B cell (primary cell): ENCODE results near the gene GNG10. TPM values are rescaled to one million over a fixed set of nuclear protein-coding genes. Genes with fewer than 3 reads are reported as not detected.

ENCODE experiments used
- ATAC-seq: fragments of 200-7000 bp; cut with Tn5 transposase; one replicate; pipeline ENCODE4 v1.10.0; 2021; ENCODE audit warnings: low read depth, mild to moderate bottlenecking, moderate number of reproducible peaks, moderate library complexity
- CTCF ChIA-PET: fragments of 350-600 bp; sonication (Branson Sonifier 250); formaldehyde crosslinking; loops from one replicate; lab custom pipeline; 2021; ENCODE audit warnings: antibody characterized with exemption, inconsistent platforms; lab: Charles Lee
- POLR2A ChIA-PET: fragments of 350-600 bp; sonication (Branson Sonifier 250); formaldehyde crosslinking; loops from one replicate; lab custom pipeline; 2021; ENCODE audit warnings: antibody characterized with exemption; lab: Charles Lee
- DNase-seq: peaks from one replicate; pipeline ENCODE4 v3.0.0; 2013
- H2AFZ ChIP-seq: 2 replicates; pipeline ENCODE4 v1.6.1; 2012; ENCODE audit warnings: mild to moderate bottlenecking, low read depth, low read length; ENCODE audit not compliant: insufficient read depth, poor library complexity, severe bottlenecking
- H3K27ac ChIP-seq, 2 donors: 1 replicate in 1 of 2; 2 replicates in 1 of 2; pipeline ENCODE4 v1.5.1; 2012 to 2013; ENCODE audit warnings: low read length in 2 of 2, mild to moderate bottlenecking in 2 of 2, moderate library complexity in 1 of 2
- H3K27me3 ChIP-seq, 4 experiments: fragments of 200-600 bp in 1 of 4; sonication (generic) in 1 of 4; replicated peaks in 1 of 4; 1 replicate in 2 of 4; 2 replicates in 2 of 4; pipeline versions ENCODE4 v1.6.1 to v1.7.0; 2013 to 2016; ENCODE audit warnings: low read length in 3 of 4, mild to moderate bottlenecking in 2 of 4, mixed read lengths in 1 of 4, moderate library complexity in 1 of 4; ENCODE audit not compliant: insufficient read depth in 4 of 4, control insufficient read depth in 3 of 4; ENCODE audit errors: control extremely low read depth in 1 of 4
- H3K36me3 ChIP-seq, 2 experiments: replicated peaks in 1 of 2; 1 replicate in 1 of 2; 2 replicates in 1 of 2; pipeline versions ENCODE4 v1.6.1 to v1.7.1; 2013; ENCODE audit warnings: low read length in 1 of 2; ENCODE audit not compliant: insufficient read depth in 2 of 2, control insufficient read depth in 1 of 2; ENCODE audit errors: control extremely low read depth in 1 of 2, extremely low read depth in 1 of 2
- H3K4me1 ChIP-seq, 2 donors: fragments of 200-600 bp in 1 of 2; sonication (generic) in 1 of 2; 1 replicate in 1 of 2; 2 replicates in 1 of 2; pipeline versions ENCODE4 v1.5.1 to v1.6.1; 2013 to 2017; ENCODE audit warnings: low read length in 2 of 2; ENCODE audit not compliant: control insufficient read depth in 2 of 2, insufficient read depth in 2 of 2
- H3K4me2 ChIP-seq: replicated peaks from 2 replicates; pipeline ENCODE3; 2012; ENCODE audit warnings: mild to moderate bottlenecking, low read depth, low read length; ENCODE audit not compliant: poor library complexity, severe bottlenecking
- H3K4me3 ChIP-seq, 5 experiments: fragments of 200-600 bp in 1 of 5; sonication (generic) in 1 of 5; 1 replicate in 3 of 5; 2 replicates in 2 of 5; pipeline versions ENCODE4 v1.5.1 to v1.7.0; 2011 to 2016; ENCODE audit warnings: low read length in 4 of 5, mild to moderate bottlenecking in 4 of 5, low read depth in 2 of 5, control low read depth in 1 of 5, moderate library complexity in 1 of 5; ENCODE audit not compliant: insufficient read depth in 1 of 5; ENCODE audit errors: control extremely low read depth in 1 of 5, extremely low read depth in 1 of 5
- H3K79me2 ChIP-seq: fragments of 200-600 bp; sonication (generic); one replicate; pipeline ENCODE4 v1.6.0; 2016; ENCODE audit warnings: low read length; ENCODE audit not compliant: control insufficient read depth, insufficient read depth
- H3K9ac ChIP-seq: fragments of 200-600 bp; sonication (generic); 2 replicates; pipeline ENCODE4 v1.6.1; 2017; ENCODE audit warnings: mild to moderate bottlenecking, low read length, moderate library complexity
- H3K9me3 ChIP-seq, 3 donors: one replicate each; pipeline versions ENCODE4 v1.6.1 to v1.7.1; 2013; ENCODE audit warnings: low read length in 2 of 3; ENCODE audit not compliant: control insufficient read depth in 2 of 3, insufficient read depth in 1 of 3; ENCODE audit errors: control extremely low read depth in 1 of 3
- H4K20me1 ChIP-seq: 2 replicates; pipeline ENCODE4 v1.6.0; 2012; ENCODE audit warnings: mild to moderate bottlenecking, low read length; ENCODE audit not compliant: insufficient read depth, control insufficient read depth, poor library complexity, severe bottlenecking
- H3K27ac Mint-ChIP-seq: one replicate; pipeline ENCODE4 v1.8.0; 2021; ENCODE audit warnings: mixed read lengths
- H3K27me3 Mint-ChIP-seq: one replicate; pipeline ENCODE4 v1.8.0; 2021; ENCODE audit warnings: mixed read lengths
- H3K4me1 Mint-ChIP-seq: one replicate; pipeline ENCODE4 v1.8.0; 2021; ENCODE audit warnings: mixed read lengths
- H3K4me3 Mint-ChIP-seq: one replicate; pipeline ENCODE4 v1.8.0; 2021; ENCODE audit warnings: mixed read lengths
- H3K9me3 Mint-ChIP-seq: one replicate; pipeline ENCODE4 v1.8.0; 2022; ENCODE audit warnings: mixed read lengths; ENCODE audit not compliant: insufficient read depth
- CTCF ChIP-seq: fragments of 200-600 bp; IDR thresholded peaks from one replicate; pipeline ENCODE4 v1.8.0; 2022; ENCODE audit warnings: antibody characterized with exemption, mild to moderate bottlenecking
- EZH2 ChIP-seq: IDR thresholded peaks from 2 replicates; pipeline ENCODE4 v1.6.1; 2012; ENCODE audit warnings: borderline replicate concordance, low read depth, mild to moderate bottlenecking, moderate library complexity, low read length; ENCODE audit not compliant: insufficient read depth, poor library complexity, severe bottlenecking
- WGBS: methylation state at CpG from one replicate; pipeline ENCODE4 v1.1.5; 2013; ENCODE audit warnings: missing lambda C conversion rate; ENCODE audit not compliant: insufficient coverage; 5-methylcytosine and 5-hydroxymethylcytosine counted together
- intact Hi-C: fragments of 100-400 bp; cut with micrococcal nuclease; formaldehyde crosslinking; loops from one replicate; pipeline ENCODE4 v1.10.0; 2022
- polyA plus RNA-seq: library from polyadenylated mRNA; depleted of rRNA; stranded (reverse); fragments of >200 nt; gene quantifications from 2 replicates; pipeline ENCODE4 v1.2.3, GENCODE V29; 2012
- total RNA-seq, 2 donors: library from RNA; stranded (reverse); fragments of 120-200 nt in 1 of 2; gene quantifications; 1 replicate in 1 of 2; 2 replicates in 1 of 2; pipeline versions ENCODE4 v1.2.3 to v1.2.4, GENCODE V29; 2013 to 2022

The GNG10 gene
- total and polyA plus RNA-seq, 2 donors (not counting 1 experiment from before 2014, with no cell fraction given) = 7.2 to 10.6 TPM

GRCh38 chr9:111648066-111648465, 13.3 kb upstream of the GNG10 start:
- H3K27me3 Mint-ChIP-seq = no peaks in the 10 kb centered on the region
- intact Hi-C loops = no loop called here
- H4K20me1 ChIP-seq = no peaks in the 10 kb centered on the region
- no peak overlapping the region for H2AFZ ChIP-seq
- no peaks in the 10 kb centered on the region for H3K9me3 Mint-ChIP-seq
- 75% methylated on average over 2 of the region's 4 CpGs for WGBS
- DNase-seq (no peak), ATAC-seq (no peak)
- H3K9me3 ChIP-seq = no peaks in the 10 kb centered on the region
- no peak overlapping the region for H3K27ac ChIP-seq
- no peak overlapping the region for H3K4me3 ChIP-seq
- ChIA-PET CTCF (no interaction called here), POLR2A (no interaction called here)
- H3K4me1 Mint-ChIP-seq = no peaks in the 10 kb centered on the region
- no peak overlapping the region for H3K4me2 ChIP-seq
- H3K36me3 ChIP-seq = peaks cover 8 to 10% of the 10 kb centered on the region in 2 experiments
- no peak for TF ChIP-seq EZH2
- TF ChIP-seq CTCF = no peak
- H3K79me2 ChIP-seq = peaks cover 5% of the 10 kb centered on the region
- no peak overlapping the region for H3K9ac ChIP-seq
- H3K27me3 ChIP-seq = no peaks in the 10 kb centered on the region
- no peaks in the 10 kb centered on the region for H3K4me1 ChIP-seq
- no peak overlapping the region for H3K27ac Mint-ChIP-seq
- no peak overlapping the region for H3K4me3 Mint-ChIP-seq

- H3K4me3 Mint-ChIP-seq = no peak overlapping the region
- Histone ChIP-seq H3K4me3 (no peak overlapping the region), H3K9me3 (no peaks in the 10 kb centered on the region), H3K27me3 (no peaks in the 10 kb centered on the region), H3K9ac (no peak overlapping the region), H2AFZ (no peak overlapping the region), H4K20me1 (no peaks in the 10 kb centered on the region), H3K79me2 (peaks cover 5% of the 10 kb centered on the region), H3K4me2 (no peak overlapping the region), H3K4me1 (no peaks in the 10 kb centered on the region), H3K27ac (no peak overlapping the region), H3K36me3 (peaks cover 8 to 10% of the 10 kb centered on the region in 2 experiments)
- POLR2A ChIA-PET = no interaction called here
- no peak for DNase-seq
- no peak overlapping the region for H3K27ac Mint-ChIP-seq
- no peak for TF ChIP-seq EZH2
- TF ChIP-seq CTCF = no peak
- 100% methylated on average over 1 of the region's 4 CpGs for WGBS
- H3K27me3 Mint-ChIP-seq = no peaks in the 10 kb centered on the region
- ATAC-seq = no peak
- CTCF ChIA-PET = no interaction called here
- H3K9me3 Mint-ChIP-seq = no peaks in the 10 kb centered on the region
- intact Hi-C loops = no loop called here
- no peaks in the 10 kb centered on the region for H3K4me1 Mint-ChIP-seq
These were observed 12.4 kb upstream of the GNG10 start for GRCh38 chr9:111649016-111649415.
